GDM1 (cell line): ENCODE results near the gene SHISAL1.
"Not testable (repeated sequence)": the region's sequence is repeated elsewhere in the genome, so short reads cannot be mapped to it uniquely, and the experiment has no call there.

Source experiments
- DNase-seq: peaks from one replicate; lab custom pipeline; 2025; lab: John Stamatoyannopoulos, UW

The SHISAL1 gene

DNA sequence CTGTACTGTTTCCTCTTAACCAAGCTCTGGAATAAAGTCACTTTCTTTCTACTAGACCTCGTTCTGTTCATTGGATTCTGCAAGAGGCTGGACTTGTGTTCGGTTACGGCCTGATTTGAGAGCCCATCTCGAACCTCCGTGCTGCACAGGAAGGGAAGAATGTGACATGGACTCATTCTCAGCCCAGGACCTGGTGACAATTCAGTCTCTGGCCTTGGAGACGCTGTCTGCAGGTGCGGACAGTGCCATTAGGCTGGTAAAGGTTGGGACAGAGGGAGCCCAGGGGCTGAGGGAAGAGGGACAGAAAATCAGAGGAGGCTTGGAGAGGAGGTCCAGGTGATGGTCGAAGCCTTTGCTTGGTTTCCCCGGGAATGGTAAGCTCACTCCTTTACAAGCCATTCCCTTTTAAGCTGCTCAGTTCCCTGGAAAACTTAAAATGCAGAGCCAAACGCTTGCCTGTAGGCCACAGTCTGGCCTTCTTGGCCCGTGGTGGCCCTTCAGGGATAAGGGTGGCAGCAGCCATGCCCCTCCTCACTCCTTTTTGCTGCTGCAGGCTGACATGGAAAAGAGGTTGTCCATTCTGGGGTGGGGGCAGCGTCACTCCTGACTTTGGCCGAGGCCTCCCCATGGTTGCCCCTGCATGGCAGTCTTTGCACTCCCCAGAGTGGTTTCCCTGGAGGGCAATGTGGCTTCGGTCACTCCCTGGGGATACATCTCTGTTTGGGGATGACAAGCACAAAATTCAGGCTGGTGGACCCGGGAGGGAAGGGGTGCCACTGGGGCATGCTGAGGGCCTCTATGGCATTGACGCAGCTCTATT is 52.3 kb downstream of the SHISAL1 start:
- DNase-seq = no peak

DNA sequence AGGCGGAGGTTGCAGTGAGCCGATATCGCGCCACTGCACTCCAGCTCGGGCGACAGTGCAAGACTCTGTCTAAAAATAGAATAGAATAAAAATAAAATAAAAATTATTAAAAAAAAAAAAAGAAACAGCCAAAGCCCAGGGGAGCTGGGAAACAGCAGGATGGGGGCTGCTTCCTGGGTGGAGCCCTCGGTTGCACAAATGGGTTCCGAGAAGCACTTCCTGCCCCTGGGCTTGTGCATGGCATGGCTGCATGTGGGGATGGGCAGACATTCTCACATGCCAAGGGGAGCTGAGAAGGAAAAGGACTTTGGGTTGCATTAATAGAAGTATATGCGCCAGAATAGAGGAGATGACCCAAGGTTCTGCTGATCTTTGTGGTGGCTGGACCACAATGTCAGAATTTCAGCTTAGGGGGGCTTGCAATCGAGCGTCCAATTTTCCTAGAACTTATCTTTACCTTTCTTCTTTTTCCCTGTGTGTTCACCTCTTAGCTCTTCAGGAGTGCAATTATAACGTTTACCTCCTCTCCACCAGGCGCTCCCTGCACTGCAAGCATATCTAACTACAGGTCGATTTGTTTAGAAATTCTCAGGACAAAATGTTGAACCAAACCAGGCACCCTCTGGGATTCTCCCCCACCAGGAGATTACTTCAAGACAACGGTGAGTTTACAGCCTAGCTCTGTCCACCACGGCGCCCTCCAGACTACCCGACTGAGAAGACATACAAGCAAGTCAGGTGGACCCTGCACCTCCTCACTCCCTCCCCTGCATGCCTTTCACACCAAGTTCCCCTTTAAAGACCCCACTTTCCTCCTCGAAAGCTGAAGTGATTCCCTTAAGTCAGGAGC is 53.2 kb downstream of the SHISAL1 start:
- DNase-seq = no peak

DNA sequence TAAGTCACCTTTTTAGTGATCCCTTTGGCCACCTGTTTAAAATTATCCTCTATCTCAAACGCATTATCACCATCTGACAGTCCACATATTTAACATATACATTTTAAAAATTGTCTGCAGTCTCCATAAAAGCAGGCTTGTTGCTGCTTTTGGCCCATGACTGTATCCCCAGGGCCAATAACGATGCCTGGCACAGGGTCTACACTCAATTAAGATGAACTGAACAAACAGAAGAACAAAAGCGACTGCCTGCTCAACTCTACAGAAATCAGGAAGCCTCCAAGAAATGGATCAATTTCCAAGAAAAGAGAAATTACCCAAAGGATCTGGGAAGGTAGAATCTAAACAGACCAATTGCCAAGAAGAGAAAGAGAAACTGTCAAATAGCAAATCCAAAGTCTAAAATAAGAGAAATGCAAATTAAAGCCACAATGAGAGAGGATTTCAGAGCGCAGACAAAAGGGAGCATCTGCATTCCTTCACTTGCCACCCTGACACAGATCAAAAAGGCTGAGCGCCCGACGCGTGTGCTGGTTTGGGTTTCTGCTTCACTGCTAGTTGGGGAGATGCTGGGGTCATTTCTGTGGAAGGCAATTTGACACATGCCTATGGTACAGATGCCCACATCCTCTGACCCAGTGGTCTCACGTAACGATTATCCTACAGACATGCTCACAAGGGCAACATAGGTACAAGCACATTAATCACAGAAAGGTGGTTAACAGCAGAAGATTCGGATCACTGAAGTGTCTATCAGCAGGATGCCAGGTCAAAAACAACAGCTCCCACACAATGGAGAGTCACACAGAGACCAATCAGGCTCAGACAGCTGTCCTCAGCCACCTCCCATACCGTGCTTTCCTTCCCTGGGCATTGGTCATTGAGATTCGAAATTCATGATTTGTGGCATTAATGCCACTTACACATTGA is 55.9 kb downstream of the SHISAL1 start:
- no peak for DNase-seq

DNA sequence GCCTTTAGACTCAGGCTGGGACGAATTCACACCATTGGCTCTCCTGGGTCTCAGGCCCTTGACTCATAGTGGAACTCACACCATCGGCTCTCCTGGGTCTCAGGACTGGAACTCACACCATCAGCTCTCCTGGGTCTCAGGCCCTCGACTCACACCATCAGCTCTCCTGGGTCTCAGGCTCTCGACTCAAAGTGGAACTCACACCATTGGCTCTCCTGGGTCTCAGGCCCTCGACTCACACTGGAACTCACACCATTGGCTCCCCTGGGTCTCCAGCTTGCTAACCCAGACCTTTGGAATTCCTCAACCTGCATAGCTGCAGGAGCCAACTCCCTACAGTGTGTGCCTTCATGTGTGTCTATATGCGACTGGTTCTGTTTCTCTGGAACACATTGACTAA is 56.7 kb downstream of the SHISAL1 start:
- no peak for DNase-seq

DNA sequence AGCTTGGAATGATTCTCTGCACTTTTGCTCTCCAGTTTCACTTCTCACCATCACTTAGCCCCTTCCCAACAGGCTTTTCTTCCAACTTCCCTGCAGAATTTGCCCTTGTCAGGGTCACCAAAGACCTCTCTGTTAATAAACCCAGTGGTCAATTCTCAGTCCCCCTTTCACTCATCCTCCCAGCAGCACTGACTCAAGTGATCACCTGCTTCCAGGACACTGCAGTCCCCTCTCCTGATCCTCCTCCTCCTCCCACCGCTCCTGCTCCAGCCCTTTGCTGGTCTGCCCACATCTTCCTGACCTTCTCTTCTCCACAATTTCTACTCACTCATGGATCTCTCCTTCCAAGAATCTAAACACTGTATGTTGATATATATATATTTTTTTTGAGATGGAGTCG is 57.9 kb downstream of the SHISAL1 start:
- no peak for DNase-seq

DNA sequence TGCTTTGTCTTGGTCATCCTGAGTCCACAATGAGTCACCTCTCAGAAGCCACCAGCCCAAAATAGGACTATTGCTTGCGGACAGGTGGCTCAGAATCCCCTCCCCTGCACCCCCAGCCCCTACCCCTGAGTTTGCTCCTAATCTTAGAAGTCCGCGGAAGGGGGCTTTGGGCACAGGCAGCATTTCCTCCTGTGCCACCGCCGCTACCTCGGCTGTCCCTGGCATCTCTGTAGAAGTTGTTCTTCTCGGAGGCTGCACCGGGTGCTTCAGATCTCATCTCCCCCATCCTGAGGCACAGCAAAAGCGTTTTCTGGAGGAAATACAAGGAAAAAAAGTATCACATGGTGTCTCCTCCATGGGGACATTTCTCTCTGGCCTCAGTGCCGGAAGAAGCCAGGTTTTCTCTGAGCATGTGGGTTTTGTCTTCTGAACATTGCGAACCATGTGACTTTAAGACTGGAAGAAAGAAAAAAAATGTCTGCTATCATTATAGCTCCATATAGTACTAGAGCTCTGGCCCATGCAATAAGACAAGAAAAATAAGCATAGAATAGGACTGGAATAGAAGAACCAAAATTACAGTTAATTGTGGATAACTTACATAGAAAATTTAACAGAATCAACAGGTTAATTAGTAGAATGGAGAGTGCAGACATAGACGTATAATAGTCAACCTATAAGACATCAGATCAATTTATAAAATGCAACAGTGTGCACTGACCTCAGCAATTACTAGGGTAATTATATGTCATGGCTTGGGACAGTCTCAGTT is 63.2 kb downstream of the SHISAL1 start:
- no peak for DNase-seq

DNA sequence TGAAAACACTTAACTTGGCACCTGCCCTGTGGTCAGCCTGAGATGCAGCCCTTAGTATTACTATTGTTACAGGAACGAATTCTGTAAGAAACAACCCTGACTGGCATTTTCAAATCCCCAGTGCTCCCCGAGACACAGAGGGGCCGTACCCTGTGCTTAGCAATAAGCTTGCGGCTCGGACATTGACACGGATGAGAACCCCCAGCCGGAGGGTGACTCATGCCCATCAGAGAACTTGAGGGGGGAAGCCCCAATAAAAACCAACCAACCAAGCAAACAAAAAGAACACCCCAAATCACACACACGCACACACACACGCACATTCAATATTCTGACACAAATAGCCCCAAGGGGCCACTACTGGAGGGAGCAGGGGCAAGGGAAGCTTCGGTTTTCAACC is 63.8 kb downstream of the SHISAL1 start:
- DNase-seq = no peak

DNA sequence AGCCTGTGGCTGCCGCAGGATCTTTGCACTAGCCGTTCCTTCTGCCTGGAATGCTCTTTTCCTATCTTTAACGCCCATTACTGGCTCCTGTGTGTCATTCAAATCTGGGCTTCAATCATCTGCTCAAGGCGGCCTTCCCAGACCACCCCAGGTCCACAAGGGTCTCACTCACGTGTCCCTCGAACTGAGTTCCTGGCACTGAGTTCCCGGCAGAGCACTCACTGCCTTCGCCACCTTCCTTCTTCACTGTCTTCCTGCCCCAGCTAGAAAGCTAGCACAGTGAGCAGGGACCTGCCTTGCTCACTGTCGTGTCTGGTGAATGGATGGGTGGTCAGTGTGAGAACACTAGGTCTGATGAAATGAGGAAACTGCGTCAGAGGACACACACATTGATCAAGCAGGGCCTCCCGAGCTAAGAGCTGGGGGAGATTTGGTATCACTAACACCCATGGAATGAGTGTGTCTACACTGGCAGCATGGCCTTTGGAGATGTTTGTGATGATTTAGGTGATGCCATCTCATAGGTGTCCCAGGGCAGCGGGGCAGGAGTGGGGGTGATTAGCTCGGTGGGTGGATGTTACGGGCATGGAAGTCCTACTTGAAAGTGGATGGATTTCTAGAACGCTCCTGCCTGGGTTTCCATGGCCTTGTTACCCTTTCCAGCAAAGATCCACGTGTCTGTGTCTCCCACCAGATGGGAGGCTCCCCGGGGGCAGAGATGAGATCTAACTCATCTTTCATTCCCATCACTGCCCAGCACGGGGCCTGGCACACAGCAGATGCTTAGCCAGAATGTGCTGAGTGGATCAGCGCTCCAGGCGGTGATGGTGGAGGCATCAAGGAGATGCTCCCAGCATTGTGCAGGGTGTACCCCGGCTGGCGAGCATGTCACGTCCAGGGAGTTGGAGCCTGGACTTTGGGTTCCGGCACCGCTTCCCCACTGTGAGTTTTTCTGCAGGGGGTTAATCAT is 64.5 kb downstream of the SHISAL1 start:
- no peak for DNase-seq

DNA sequence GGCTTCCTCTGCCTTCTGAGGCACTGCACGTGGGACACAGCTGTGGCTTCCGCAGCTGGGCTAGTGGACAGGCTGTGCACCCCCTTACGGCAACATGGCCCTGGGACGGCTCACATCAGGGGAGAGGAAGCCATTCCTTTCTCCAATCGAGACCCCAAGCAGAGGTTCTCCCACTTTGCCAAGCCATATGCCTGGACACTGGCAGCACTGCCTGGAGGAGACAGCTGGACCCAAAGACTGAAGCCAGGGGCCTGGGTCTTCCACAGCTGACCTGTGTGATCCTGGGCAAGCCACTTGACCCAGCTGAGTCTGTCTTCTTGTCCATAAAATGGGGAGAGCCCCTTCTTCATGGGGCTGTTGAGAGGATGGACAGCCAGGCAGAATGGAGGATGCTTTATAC is 65.4 kb downstream of the SHISAL1 start:
- no peak for DNase-seq

DNA sequence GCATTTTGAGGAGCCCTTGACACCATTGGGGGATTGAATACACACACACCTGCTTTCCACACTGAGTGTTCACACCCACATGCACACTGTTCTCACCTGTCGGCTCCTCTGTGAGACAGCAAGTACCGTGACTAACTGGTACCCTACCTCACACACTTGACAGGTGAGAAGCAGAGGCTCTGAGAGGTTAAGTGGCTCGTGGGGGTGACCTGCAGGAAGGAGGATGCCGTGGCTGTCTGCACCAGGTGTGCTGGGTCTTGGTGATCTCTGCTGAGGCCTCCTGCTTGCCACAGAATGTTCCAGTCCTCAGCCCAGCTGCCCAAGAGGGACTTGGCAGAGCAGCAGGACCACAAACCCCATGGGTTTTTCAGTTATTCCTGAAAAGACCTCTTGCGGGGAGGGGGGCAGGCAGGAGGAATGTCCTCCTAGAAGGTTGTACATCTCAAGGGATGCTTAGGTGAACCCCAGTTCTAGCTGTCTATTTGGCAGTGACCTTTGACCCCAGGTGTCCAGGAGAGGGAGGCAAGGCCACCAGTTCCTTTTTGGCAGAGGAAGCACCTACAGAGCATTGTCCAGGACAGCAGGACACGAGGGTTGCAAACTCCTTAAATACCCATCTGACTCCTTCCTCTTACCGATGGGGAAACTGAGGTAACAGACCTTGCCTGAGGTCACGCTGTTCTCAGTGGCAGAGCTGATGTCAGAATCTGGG is 66.0 kb downstream of the SHISAL1 start:
- DNase-seq = no peak

DNA sequence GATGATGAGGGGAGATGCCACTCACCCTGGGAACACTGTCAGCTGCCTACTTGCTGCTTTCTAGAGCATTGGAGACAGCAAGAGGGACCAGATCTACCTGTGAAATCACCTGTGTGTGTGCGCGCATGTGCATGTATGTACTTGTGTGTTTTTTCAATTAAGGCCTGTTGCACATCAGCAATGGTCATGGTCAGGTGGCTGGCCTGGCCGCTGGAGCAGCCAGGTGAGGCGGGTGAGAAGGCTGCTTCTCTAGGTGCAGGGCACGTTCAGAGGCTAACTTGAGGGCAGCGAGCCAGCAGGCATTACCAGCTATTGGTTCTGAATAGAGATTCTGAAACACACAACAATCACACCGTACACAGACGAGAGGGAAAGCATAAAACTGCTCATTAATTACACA is 66.9 kb downstream of the SHISAL1 start:
- no peak for DNase-seq

DNA sequence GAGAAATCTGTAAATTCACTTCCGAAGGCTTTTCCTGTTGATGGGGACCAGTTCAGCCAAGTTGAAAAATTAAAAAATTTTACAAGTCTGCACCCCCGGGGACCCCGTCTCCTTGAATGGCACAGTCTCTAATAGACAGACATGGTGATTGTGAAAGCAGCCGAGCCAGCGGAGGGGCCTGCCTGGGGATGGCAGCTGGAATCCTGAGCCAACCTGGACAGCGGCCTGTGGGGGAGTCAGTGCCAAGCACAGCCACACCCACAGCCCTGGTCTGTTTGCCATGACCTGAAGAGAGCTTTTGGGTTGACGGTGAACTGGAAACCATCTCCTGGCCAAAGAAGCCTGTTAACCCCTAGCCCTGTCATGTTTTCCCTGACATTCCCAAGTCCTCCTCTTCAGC is 67.3 kb downstream of the SHISAL1 start:
- DNase-seq = no peak

DNA sequence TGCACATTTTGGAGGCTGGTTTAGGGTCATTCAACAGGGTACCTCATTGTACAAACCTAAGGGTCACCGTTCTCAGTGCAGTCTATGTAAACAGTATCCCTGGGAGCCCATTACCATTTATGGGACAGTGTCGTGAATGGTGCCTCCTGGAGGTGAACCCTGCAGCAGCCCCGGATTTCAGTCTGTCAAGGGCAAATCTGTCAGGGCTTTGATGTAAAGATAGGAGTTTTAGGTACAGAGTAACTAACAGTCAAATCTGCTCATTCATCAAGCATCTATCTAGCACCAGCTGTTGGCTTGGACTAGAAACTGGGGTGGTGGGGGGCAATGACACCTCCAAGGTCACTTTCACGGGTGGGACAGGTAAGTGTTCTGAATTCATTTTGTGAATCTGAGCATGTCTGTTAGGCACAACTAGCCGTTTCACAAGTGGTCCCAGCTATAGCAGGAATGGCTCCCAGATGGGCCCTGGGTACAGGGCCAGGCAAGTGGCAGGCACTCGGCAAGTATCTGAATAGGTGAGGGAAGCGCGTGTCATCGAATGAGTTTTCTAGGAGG is 68.4 kb downstream of the SHISAL1 start:
- no peak for DNase-seq

DNA sequence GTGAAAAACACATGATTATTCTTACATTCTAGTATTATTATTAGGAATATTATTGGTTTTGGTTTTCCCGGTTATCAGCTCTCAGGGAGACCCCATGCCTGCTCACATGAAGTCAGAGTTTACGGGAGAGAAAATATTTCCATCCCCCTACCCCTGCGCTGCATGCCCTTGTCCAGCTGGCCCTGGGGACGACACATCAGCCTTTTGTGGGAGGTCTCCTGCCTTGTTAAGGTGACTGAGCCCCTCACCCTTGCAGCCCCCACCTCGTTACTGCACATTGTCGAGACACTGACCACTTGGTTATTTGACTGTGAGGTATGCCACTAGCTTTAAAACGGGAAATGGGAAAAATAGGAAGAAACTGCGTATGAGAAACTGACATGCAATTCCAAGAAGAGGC is 69.0 kb downstream of the SHISAL1 start:
- DNase-seq = no peak

DNA sequence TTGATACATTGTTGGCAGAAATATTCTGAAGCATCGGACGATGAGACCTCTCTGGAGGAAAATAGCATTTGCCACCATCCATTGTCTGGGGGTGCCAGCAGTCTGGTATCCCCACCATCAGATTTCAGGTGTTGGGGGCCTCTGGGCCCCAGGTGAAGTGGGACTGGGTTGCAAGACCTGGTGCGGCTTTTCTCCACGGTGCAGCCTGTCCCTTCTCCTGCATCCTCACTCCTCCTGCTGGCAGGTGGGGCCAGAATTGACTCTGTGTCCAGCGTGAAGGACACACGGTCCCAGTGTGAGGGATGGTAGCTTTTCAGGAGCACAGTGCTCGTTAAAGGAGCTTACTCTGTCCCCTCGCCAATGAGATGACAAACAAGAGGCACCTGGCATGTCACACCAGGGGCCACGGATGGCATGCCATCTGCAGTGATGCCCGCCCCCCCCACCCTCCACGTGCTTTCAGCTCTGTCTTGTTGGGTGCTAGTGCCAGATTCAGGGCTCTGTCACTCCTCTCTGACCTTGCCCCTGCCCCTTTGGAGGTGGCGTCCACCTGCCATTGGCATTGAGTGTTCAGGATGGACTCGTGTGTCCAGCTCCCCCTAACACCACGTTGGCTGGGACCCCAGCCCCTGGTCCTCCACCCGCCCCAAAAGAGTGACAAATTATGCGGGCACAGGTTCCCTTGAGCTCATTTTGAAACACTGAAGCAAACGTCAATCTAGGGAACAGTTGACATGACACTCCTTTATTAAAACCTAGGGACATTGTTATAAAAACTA is 69.6 kb downstream of the SHISAL1 start:
- DNase-seq = no peak

DNA sequence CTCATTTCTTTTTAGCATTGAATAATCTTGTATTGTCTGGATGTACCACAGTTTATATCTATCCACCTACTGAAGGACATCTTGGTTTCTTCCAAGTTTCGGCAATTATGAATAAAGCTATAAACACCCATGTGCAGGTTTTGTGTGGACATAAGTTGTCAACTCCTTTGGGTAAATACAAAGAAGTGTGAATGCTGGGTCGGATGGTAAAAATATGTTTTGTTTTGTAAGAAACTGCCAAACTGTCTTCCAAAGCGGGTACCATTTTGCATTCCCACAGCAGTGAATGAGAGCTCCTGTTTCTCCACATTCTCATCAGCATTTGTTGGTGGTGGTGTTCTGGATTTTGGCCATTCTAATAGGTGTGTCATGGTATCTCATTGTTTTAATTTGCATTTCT is 71.6 kb downstream of the SHISAL1 start:
- not testable (repeated sequence) for DNase-seq

DNA sequence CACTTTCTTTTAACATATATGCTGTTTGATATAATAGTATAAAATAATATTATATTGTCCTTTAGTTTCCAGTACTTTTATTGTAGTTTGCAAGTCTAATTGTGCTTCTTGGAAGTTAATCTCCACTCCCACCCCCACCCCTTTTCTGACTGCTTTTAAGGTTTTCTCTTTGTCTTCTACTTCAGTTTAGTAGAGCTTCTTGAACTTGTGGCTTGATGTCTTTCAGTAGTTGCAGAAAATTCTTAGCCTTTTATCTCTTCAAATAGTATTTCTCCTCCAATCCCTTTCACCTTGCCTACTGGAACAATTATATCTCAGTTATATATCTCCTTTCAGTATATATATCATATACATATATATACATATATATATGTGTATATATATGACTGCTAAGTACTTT is 75.5 kb downstream of the SHISAL1 start:
- no peak for DNase-seq

DNA sequence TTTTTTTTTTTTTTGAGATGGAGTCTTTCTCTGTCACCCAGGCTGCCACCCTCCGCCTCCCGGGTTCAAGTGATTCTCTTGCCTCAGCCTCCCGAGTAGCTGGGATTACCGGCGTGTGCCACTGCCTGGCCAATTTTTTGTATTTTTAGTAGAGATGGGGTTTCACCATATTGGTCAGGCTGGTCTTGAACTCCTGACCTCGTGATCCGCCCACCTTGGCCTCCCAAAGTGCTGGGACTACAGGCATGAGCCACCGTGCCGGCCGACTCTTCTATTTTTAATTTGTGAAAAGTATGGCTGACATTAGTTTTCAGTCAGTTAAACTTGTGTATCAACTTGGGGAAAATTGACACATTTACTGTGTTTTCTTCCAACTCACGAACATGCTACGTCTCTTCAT is 78.4 kb downstream of the SHISAL1 start:
- not testable (repeated sequence) for DNase-seq
